ENCODE measurements around the gene SCUBE2. TPM values are rescaled to one million over a fixed set of nuclear protein-coding genes. Genes with fewer than 3 reads are reported as not detected.

Gene SCUBE2
- not detected for total RNA-seq
- 0.23 TPM for total RNA-seq (2013)

DNA sequence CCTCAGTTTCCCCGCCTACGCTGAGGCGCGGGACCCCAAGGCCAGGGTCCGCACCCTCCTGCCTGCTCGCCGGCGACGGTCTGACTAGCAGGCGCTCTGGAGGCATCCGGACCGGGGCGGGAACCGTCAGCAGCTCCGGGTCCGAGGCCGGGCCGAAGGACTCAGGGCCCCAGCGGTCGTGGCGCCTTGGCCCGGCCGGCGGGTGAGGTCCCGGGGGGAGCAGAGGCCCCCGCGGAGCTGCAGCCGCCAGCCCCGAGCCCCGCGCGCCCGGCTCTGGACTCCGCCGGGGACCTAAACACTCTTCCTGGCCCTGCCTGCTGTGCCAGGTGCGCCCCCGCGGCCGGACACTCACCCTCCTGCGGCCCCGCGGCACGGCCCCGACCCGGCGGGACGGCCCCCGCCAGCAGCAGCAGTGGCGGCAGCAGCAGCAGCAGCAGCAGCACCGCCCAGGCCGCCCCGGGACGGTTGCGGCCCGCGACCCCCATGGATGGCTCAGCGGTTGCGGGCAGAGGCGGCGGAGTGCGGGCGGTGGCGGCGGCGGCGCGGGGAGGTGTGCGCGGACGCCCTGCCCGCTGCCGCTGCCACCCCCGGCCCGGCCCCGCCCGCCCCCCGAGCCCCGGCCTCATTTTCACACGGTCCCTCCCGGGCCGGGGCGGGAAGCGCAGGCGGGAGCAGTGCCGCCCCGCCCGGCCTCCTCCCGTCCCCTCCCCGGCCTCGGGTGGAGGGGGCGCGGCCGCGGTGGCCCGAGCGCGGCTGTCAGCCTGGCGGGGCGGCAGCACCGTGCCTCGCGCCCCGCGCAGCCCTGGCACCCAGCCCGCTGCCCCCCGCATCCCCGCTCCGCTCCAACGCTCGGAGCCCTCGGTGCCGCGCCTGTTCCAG lies at the start of gene SCUBE2:
Gene SCUBE2 (minus strand): TSS at position 556 of the 879 bp plus-strand sequence. CDS start 71 bp downstream, at position 485.
- no peak within 1 kb of the TSS for H3K4me3 ChIP-seq (ENCODE audit: low read length)
- H3K36me3 ChIP-seq (ENCODE audit: control insufficient read depth, insufficient read depth, low read length), result no peaks in the 10 kb centered on the region
- 2% methylated on average over 113 of the region's 113 CpGs for WGBS (ENCODE audit: insufficient coverage)
- Mint-ChIP-seq H3K4me3 (peak within 1 kb of the TSS; percentile 62), H3K9me3 (no peaks in the 10 kb centered on the region), H3K36me3 (no peaks in the 10 kb centered on the region), H3K4me1 (peaks cover 0 to 11% of the 10 kb centered on the region in 2 donors), H3K27me3 (ENCODE audit: low read depth in 2 of 2) (peaks cover 47 to 52% of the 10 kb centered on the region in 2 donors), H3K27ac (no peak within 1 kb of the TSS)
- DNase-seq (no peak), ATAC-seq (peak in 1 of 3 donors; percentile 62)
- TF ChIP-seq, protein P1, sequence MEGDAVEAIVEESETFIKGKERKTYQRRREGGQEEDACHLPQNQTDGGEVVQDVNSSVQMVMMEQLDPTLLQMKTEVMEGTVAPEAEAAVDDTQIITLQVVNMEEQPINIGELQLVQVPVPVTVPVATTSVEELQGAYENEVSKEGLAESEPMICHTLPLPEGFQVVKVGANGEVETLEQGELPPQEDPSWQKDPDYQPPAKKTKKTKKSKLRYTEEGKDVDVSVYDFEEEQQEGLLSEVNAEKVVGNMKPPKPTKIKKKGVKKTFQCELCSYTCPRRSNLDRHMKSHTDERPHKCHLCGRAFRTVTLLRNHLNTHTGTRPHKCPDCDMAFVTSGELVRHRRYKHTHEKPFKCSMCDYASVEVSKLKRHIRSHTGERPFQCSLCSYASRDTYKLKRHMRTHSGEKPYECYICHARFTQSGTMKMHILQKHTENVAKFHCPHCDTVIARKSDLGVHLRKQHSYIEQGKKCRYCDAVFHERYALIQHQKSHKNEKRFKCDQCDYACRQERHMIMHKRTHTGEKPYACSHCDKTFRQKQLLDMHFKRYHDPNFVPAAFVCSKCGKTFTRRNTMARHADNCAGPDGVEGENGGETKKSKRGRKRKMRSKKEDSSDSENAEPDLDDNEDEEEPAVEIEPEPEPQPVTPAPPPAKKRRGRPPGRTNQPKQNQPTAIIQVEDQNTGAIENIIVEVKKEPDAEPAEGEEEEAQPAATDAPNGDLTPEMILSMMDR (IDR thresholded peaks at IDR 0.05), result no peak
- no peaks in the 10 kb centered on the region for H3K9me3 ChIP-seq (ENCODE audit: control insufficient read depth, insufficient read depth, low read length)
- no peak within 1 kb of the TSS for H3K27ac ChIP-seq (ENCODE audit: low read length)
- intact Hi-C loops (cut with micrococcal nuclease), result no loop called here
- peaks cover 9% of the 10 kb centered on the region for H3K4me1 ChIP-seq (ENCODE audit: control insufficient read depth, insufficient read depth, low read length)
- peaks cover 11% of the 10 kb centered on the region for H3K27me3 ChIP-seq (ENCODE audit: control insufficient read depth, insufficient read depth, low read length)

DNA sequence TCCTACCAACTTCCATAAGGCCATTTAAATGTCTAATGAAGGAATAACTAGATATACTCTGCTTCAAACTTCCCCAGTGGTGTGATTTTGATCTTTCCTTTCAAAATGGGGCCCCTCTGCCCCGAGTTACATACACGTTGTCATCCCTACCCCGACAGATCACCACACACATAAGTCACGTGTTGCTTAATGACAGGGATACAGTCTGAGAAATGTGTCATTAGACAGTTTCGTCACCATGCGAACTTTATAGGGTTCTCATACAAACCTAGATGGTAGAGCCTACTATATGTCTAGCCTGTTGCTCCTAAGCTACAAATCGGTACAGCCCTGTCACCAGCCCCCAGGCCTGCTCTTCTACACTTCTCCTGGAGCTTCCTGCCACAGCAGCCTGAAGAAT lies 49.8 kb upstream of the SCUBE2 start:
- Mint-ChIP-seq H3K4me3 (no peak overlapping the region), H3K9me3 (no peaks in the 10 kb centered on the region), H3K4me1 (peaks cover 0 to 6% of the 10 kb centered on the region in 2 donors), H3K36me3 (no peaks in the 10 kb centered on the region), H3K27ac (no peak overlapping the region), H3K27me3 (ENCODE audit: low read depth in 2 of 2) (no peaks in the 10 kb centered on the region)
- Histone ChIP-seq H3K27me3 (ENCODE audit: control insufficient read depth, insufficient read depth, low read length) (no peaks in the 10 kb centered on the region), H3K36me3 (ENCODE audit: control insufficient read depth, insufficient read depth, low read length) (peaks cover 49% of the 10 kb centered on the region), H3K4me1 (ENCODE audit: control insufficient read depth, insufficient read depth, low read length) (no peaks in the 10 kb centered on the region), H3K9me3 (ENCODE audit: control insufficient read depth, insufficient read depth, low read length) (no peaks in the 10 kb centered on the region), H3K27ac (ENCODE audit: low read length) (no peak overlapping the region), H3K4me3 (ENCODE audit: low read length) (no peak overlapping the region)
- no peak for DNase-seq
- 95% methylated on average over 7 of the region's 7 CpGs for WGBS (ENCODE audit: insufficient coverage)
- TF ChIP-seq, protein P1 (IDR thresholded peaks at IDR 0.05), result no peak
- intact Hi-C loops (cut with micrococcal nuclease), result no loop called here
- ATAC-seq, result no peak

DNA sequence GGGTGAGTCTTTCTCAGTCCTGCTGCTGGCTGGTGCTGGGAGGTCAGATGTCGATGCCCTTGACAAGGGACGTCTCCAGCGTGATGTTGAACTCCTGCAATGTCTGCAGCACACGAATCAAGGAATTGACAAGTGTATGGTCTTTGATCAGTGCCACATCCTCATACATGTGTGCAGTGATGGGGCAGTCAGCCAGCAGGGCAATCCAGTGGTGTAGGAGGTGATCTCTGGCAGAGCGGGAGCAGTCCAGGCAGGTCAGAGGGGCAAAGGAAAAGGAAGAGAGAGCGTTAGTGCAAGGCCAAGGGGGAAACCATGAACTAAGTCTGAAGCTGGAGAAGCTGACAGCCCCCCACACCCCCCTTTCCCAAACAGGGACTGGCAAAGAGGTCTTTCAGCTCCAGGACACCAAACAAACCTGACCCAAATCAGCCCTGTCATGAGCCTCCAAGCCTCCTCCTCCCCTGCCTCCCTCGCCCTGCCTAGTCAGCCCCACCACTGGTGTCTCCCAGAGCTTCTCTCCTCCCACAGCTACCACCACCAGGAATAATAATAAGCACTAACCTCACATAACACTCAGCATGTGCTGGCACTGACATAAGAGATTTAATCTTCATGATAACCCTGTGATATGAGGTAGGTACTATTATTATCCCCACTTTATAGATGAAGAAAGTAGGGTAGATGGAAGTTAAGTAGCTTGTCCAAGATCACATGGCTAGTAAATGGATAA lies 48.4 kb upstream of the SCUBE2 start:
- H3K4me1 ChIP-seq (ENCODE audit: control insufficient read depth, insufficient read depth, low read length), result no peaks in the 10 kb centered on the region
- Mint-ChIP-seq H3K4me1 (peaks cover 0 to 6% of the 10 kb centered on the region in 2 donors), H3K4me3 (no peak overlapping the region), H3K9me3 (no peaks in the 10 kb centered on the region), H3K27me3 (ENCODE audit: low read depth in 2 of 2) (no peaks in the 10 kb centered on the region), H3K36me3 (no peaks in the 10 kb centered on the region), H3K27ac (no peak overlapping the region)
- H3K27me3 ChIP-seq (ENCODE audit: control insufficient read depth, insufficient read depth, low read length), result no peaks in the 10 kb centered on the region
- no peak for ATAC-seq
- peaks cover 37% of the 10 kb centered on the region for H3K36me3 ChIP-seq (ENCODE audit: control insufficient read depth, insufficient read depth, low read length)
- H3K9me3 ChIP-seq (ENCODE audit: control insufficient read depth, insufficient read depth, low read length), result no peaks in the 10 kb centered on the region
- no peak overlapping the region for H3K4me3 ChIP-seq (ENCODE audit: low read length)
- intact Hi-C loops (cut with micrococcal nuclease), result loop anchor here (5.0 kb wide), 1 partner anchor 122 kb away; no protein-coding TSS in a partner anchor
- TF ChIP-seq, protein P1 (IDR thresholded peaks at IDR 0.05), result no peak
- no peak overlapping the region for H3K27ac ChIP-seq (ENCODE audit: low read length)
- 92% methylated on average over 6 of the region's 7 CpGs for WGBS (ENCODE audit: insufficient coverage)
- no peak for DNase-seq

Measured in natural killer cell (primary cell).